ENCODE results near the gene CAPN14. TPM values are rescaled to one million over a fixed set of nuclear protein-coding genes. Genes with fewer than 3 reads are reported as not detected.
"Not testable (repeated sequence)": the region's sequence is repeated elsewhere in the genome, so short reads cannot be mapped to it uniquely, and the experiment has no call there.

Gene CAPN14
- total RNA-seq, 1 donor from 2014 or later = 0.14 TPM

GRCh38 chr2:31189141-31189540 is 28.2 kb downstream of the CAPN14 start:
- Histone ChIP-seq H3K36me3 (ENCODE audit: insufficient read depth, low read length) (no peaks in the 10 kb centered on the region), H3K27me3 (ENCODE audit: insufficient read depth, low read length) (no peaks in the 10 kb centered on the region), H3K9ac (ENCODE audit: low read length) (no peak overlapping the region), H3K4me2 (ENCODE audit: low read length) (no peak overlapping the region), H3K4me3 (ENCODE audit: insufficient read depth, low read depth, low read length) (no peak overlapping the region), H4K20me1 (ENCODE audit: insufficient read depth, low read length) (no peaks in the 10 kb centered on the region), H3K9me3 (ENCODE audit: insufficient read depth, low read depth, low read length) (no peaks in the 10 kb centered on the region), H3K27ac (ENCODE audit: low read depth, low read length) (no peak overlapping the region), H3K4me1 (ENCODE audit: insufficient read depth, low read length) (no peaks in the 10 kb centered on the region), H3K79me2 (ENCODE audit: insufficient read depth, low read length) (no peaks in the 10 kb centered on the region), H2AFZ (ENCODE audit: low read depth, low read length) (no peak overlapping the region)
- Mint-ChIP-seq H3K9me3 (ENCODE audit: unreplicated experiment) (peaks cover 2% of the 10 kb centered on the region), H3K27ac (ENCODE audit: unreplicated experiment) (no peak overlapping the region), H3K27me3 (ENCODE audit: low read depth, unreplicated experiment) (peaks cover 26% of the 10 kb centered on the region), H3K36me3 (ENCODE audit: low read depth, unreplicated experiment) (no peaks in the 10 kb centered on the region), H3K4me3 (ENCODE audit: unreplicated experiment) (no peak overlapping the region), H3K4me1 (ENCODE audit: low read depth, unreplicated experiment) (no peaks in the 10 kb centered on the region)
- FAIRE-seq = no peak
- DNase-seq (ENCODE audit: low read depth) = no peak
- no peak for TF ChIP-seq CTCF (IDR thresholded peaks at IDR 0.05; ENCODE audit: insufficient read depth, low read depth, low read length)
- TF ChIP-seq EZH2 (IDR thresholded peaks at IDR 0.05; ENCODE audit: insufficient read depth, low read length) = no peak

- no peaks in the 10 kb centered on the region for H4K20me1 ChIP-seq (ENCODE audit: insufficient read depth, low read length)
- H3K27ac Mint-ChIP-seq (ENCODE audit: unreplicated experiment) = no peak overlapping the region
- FAIRE-seq (no peak), DNase-seq (ENCODE audit: low read depth) (no peak)
- no peaks in the 10 kb centered on the region for H3K4me1 Mint-ChIP-seq (ENCODE audit: low read depth, unreplicated experiment)
- no peak overlapping the region for H3K4me2 ChIP-seq (ENCODE audit: low read length)
- no peaks in the 10 kb centered on the region for H3K36me3 ChIP-seq (ENCODE audit: insufficient read depth, low read length)
- TF ChIP-seq CTCF (IDR thresholded peaks at IDR 0.05; ENCODE audit: insufficient read depth, low read depth, low read length) (no peak), EZH2 (IDR thresholded peaks at IDR 0.05; ENCODE audit: insufficient read depth, low read length) (no peak)
- no peak overlapping the region for H3K4me3 ChIP-seq (ENCODE audit: insufficient read depth, low read depth, low read length)
- no peak overlapping the region for H2AFZ ChIP-seq (ENCODE audit: low read depth, low read length)
- H3K27ac ChIP-seq (ENCODE audit: low read depth, low read length) = no peak overlapping the region
- no peaks in the 10 kb centered on the region for H3K79me2 ChIP-seq (ENCODE audit: insufficient read depth, low read length)
- H3K9me3 Mint-ChIP-seq (ENCODE audit: unreplicated experiment) = peaks cover 2% of the 10 kb centered on the region
- no peak overlapping the region for H3K9ac ChIP-seq (ENCODE audit: low read length)
- peaks cover 29% of the 10 kb centered on the region for H3K27me3 Mint-ChIP-seq (ENCODE audit: low read depth, unreplicated experiment)
- no peak overlapping the region for H3K4me3 Mint-ChIP-seq (ENCODE audit: unreplicated experiment)
- H3K27me3 ChIP-seq (ENCODE audit: insufficient read depth, low read length) = no peaks in the 10 kb centered on the region
- no peaks in the 10 kb centered on the region for H3K4me1 ChIP-seq (ENCODE audit: insufficient read depth, low read length)
- H3K36me3 Mint-ChIP-seq (ENCODE audit: low read depth, unreplicated experiment) = no peaks in the 10 kb centered on the region
- H3K9me3 ChIP-seq (ENCODE audit: insufficient read depth, low read depth, low read length) = no peaks in the 10 kb centered on the region
Observed at GRCh38 chr2:31188131-31188530, 29.2 kb downstream of the CAPN14 start.

DNA sequence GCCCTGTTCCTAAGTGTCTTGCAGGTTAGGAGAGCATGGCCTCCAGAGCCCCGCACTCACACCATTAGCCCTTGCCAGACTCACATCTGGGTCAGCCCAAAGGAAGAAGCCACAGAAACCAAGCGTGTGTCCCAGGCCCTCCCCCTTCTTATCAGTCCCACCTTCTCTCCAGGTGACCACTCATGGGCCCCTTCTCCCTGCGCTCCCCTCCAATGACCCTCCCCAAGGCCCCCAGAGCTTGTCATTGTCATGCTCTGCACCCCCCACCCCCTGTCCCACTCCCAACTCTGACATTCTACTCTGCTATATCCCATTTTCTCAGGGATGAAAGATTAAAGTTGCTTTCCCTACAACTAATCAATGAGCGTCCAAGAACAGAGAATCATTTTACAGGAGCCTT is 30.1 kb downstream of the CAPN14 start:
- no peak overlapping the region for H3K9ac ChIP-seq (ENCODE audit: low read length)
- FAIRE-seq (no peak), DNase-seq (ENCODE audit: low read depth) (no peak)
- H3K27me3 ChIP-seq (ENCODE audit: insufficient read depth, low read length) = no peaks in the 10 kb centered on the region
- H3K27me3 Mint-ChIP-seq (ENCODE audit: low read depth, unreplicated experiment) = peaks cover 28% of the 10 kb centered on the region
- H3K4me2 ChIP-seq (ENCODE audit: low read length) = no peak overlapping the region
- no peaks in the 10 kb centered on the region for H3K36me3 ChIP-seq (ENCODE audit: insufficient read depth, low read length)
- H3K9me3 Mint-ChIP-seq (ENCODE audit: unreplicated experiment) = peaks cover 2% of the 10 kb centered on the region
- H3K27ac Mint-ChIP-seq (ENCODE audit: unreplicated experiment) = no peak overlapping the region
- no peak overlapping the region for H3K4me3 ChIP-seq (ENCODE audit: insufficient read depth, low read depth, low read length)
- TF ChIP-seq EZH2 (IDR thresholded peaks at IDR 0.05; ENCODE audit: insufficient read depth, low read length) (no peak), CTCF (IDR thresholded peaks at IDR 0.05; ENCODE audit: insufficient read depth, low read depth, low read length) (no peak)
- no peaks in the 10 kb centered on the region for H4K20me1 ChIP-seq (ENCODE audit: insufficient read depth, low read length)
- no peaks in the 10 kb centered on the region for H3K36me3 Mint-ChIP-seq (ENCODE audit: low read depth, unreplicated experiment)
- H3K4me1 Mint-ChIP-seq (ENCODE audit: low read depth, unreplicated experiment) = no peaks in the 10 kb centered on the region
- H2AFZ ChIP-seq (ENCODE audit: low read depth, low read length) = no peak overlapping the region
- H3K79me2 ChIP-seq (ENCODE audit: insufficient read depth, low read length) = no peaks in the 10 kb centered on the region
- H3K4me1 ChIP-seq (ENCODE audit: insufficient read depth, low read length) = no peaks in the 10 kb centered on the region
- H3K4me3 Mint-ChIP-seq (ENCODE audit: unreplicated experiment) = no peak overlapping the region
- H3K27ac ChIP-seq (ENCODE audit: low read depth, low read length) = no peak overlapping the region
- no peaks in the 10 kb centered on the region for H3K9me3 ChIP-seq (ENCODE audit: insufficient read depth, low read depth, low read length)

GRCh38 chr2:31183973-31184372 is 33.3 kb downstream of the CAPN14 start:
- H3K4me1 ChIP-seq (ENCODE audit: insufficient read depth, low read length); H3K27me3 ChIP-seq (ENCODE audit: insufficient read depth, low read length); H3K36me3 ChIP-seq (ENCODE audit: insufficient read depth, low read length); H3K79me2 ChIP-seq (ENCODE audit: insufficient read depth, low read length); H4K20me1 ChIP-seq (ENCODE audit: insufficient read depth, low read length); H3K4me3 ChIP-seq (ENCODE audit: insufficient read depth, low read depth, low read length); H3K9me3 Mint-ChIP-seq (ENCODE audit: unreplicated experiment); H2AFZ ChIP-seq (ENCODE audit: low read depth, low read length); H3K9me3 ChIP-seq (ENCODE audit: insufficient read depth, low read depth, low read length); H3K9ac ChIP-seq (ENCODE audit: low read length); H3K27ac Mint-ChIP-seq (ENCODE audit: unreplicated experiment); DNase-seq (ENCODE audit: low read depth); H3K4me2 ChIP-seq (ENCODE audit: low read length); H3K4me3 Mint-ChIP-seq (ENCODE audit: unreplicated experiment); H3K4me1 Mint-ChIP-seq (ENCODE audit: low read depth, unreplicated experiment); H3K27ac ChIP-seq (ENCODE audit: low read depth, low read length); H3K36me3 Mint-ChIP-seq (ENCODE audit: low read depth, unreplicated experiment); FAIRE-seq: not testable (repeated sequence)
- H3K27me3 Mint-ChIP-seq (ENCODE audit: low read depth, unreplicated experiment) = peaks cover 29% of the 10 kb centered on the region

All from astrocyte (in vitro differentiated cells and primary cell).